GM12891 (cell line): ENCODE data around the gene CACNA2D1.

Experiments used
- POLR2A ChIP-seq: IDR thresholded peaks from 2 replicates; pipeline ENCODE4 v1.6.1; 2011; ENCODE audit warnings: low read depth, low read length, control low read depth
- POLR2AphosphoS5 ChIP-seq: IDR thresholded peaks from 2 replicates; pipeline ENCODE4 v1.6.1; 2011; ENCODE audit warnings: low read depth, low read length, control low read depth
- SPI1 ChIP-seq: IDR thresholded peaks from 2 replicates; pipeline ENCODE4 v1.6.1; 2011; ENCODE audit warnings: low read depth, low read length, control low read depth
- TAF1 ChIP-seq: IDR thresholded peaks from 2 replicates; pipeline ENCODE4 v1.6.1; 2011; ENCODE audit warnings: low read depth, low read length, control low read depth

- TF ChIP-seq POLR2A, result no peak
- TF ChIP-seq POLR2AphosphoS5, result no peak
- no peak for TF ChIP-seq TAF1
- TF ChIP-seq SPI1, result no peak
Observed at GRCh38 chr7:82078807-82079206, 364.8 kb downstream of the CACNA2D1 start.
